Hepatocyte (in vitro differentiated cells): ENCODE measurements around the gene ITPR1. TPM values are rescaled to one million over a fixed set of nuclear protein-coding genes. Genes with fewer than 3 reads are reported as not detected.

Experiments used
- DNase-seq: peaks from one replicate; pipeline ENCODE4 v3.0.0-alpha.2; 2016; ENCODE audit warnings: low spot score
- H2AFZ ChIP-seq: fragments of 200-600 bp; sonication (generic); 2 replicates; pipeline ENCODE4 v1.6.0; 2016; ENCODE audit warnings: antibody characterized with exemption, mild to moderate bottlenecking
- H3K27ac ChIP-seq: fragments of 200-600 bp; sonication (generic); 2 replicates; pipeline ENCODE4 v1.5.1; 2016; ENCODE audit warnings: mild to moderate bottlenecking
- H3K27me3 ChIP-seq: fragments of 200-600 bp; sonication (generic); 2 replicates; pipeline ENCODE4 v1.6.1; 2016
- H3K36me3 ChIP-seq: fragments of 200-600 bp; sonication (generic); replicated peaks from 2 replicates; pipeline ENCODE4 v1.5.1; 2016; ENCODE audit warnings: low read depth; ENCODE audit not compliant: insufficient read depth
- H3K4me1 ChIP-seq: fragments of 200-600 bp; sonication (generic); 2 replicates; pipeline ENCODE4 v1.5.1; 2016; ENCODE audit warnings: mild to moderate bottlenecking, moderate library complexity; ENCODE audit not compliant: insufficient read depth
- H3K4me2 ChIP-seq: fragments of 200-600 bp; sonication (generic); 2 replicates; pipeline ENCODE4 v1.6.0; 2016
- H3K4me3 ChIP-seq: fragments of 200-600 bp; sonication (generic); 2 replicates; pipeline ENCODE4 v1.5.1; 2016; ENCODE audit warnings: mild to moderate bottlenecking
- H3K79me2 ChIP-seq: fragments of 200-600 bp; sonication (generic); 2 replicates; pipeline ENCODE4 v1.6.0; 2017; ENCODE audit warnings: mild to moderate bottlenecking
- H3K9me2 ChIP-seq: fragments of 200-600 bp; sonication (generic); replicated peaks from 2 replicates; pipeline ENCODE4 v1.6.0; 2017; ENCODE audit warnings: mild to moderate bottlenecking; ENCODE audit not compliant: insufficient read depth
- H3K9me3 ChIP-seq: fragments of 200-600 bp; sonication (generic); 2 replicates; pipeline ENCODE4 v1.5.1; 2016; ENCODE audit warnings: low read depth, mild to moderate bottlenecking
- H4K20me1 ChIP-seq: fragments of 200-600 bp; sonication (generic); 2 replicates; pipeline ENCODE4 v1.6.0; 2016; ENCODE audit warnings: mild to moderate bottlenecking; ENCODE audit not compliant: insufficient read depth, poor library complexity, severe bottlenecking
- EZH2 ChIP-seq: fragments of 200-600 bp; sonication (generic); IDR thresholded peaks from 2 replicates; pipeline ENCODE4 v1.6.1; 2016; ENCODE audit warnings: antibody characterized with exemption, mild to moderate bottlenecking, borderline replicate concordance
- EZH2phosphoT487 ChIP-seq: fragments of 200-600 bp; sonication (generic); IDR thresholded peaks from one replicate; pipeline ENCODE4 v1.6.1; 2018; ENCODE audit warnings: antibody characterized with exemption, mild to moderate bottlenecking, low read depth, moderate library complexity; ENCODE audit not compliant: unreplicated experiment, severe bottlenecking
- WGBS: methylation state at CpG from one replicate; pipeline ENCODE4 v1.1.6; 2016; ENCODE audit warnings: low lambda C conversion rate; ENCODE audit errors: missing lambda C conversion rate; 5-methylcytosine and 5-hydroxymethylcytosine counted together
- polyA plus RNA-seq: library from polyadenylated mRNA; unstranded; fragments of >200 nt; fragmentation: Nextera tagmentation; extraction: Ambion mirVana; gene quantifications from 2 replicates; pipeline ENCODE4 v1.2.1, GENCODE V29; 2016
- total RNA-seq: library from RNA; depleted of rRNA; stranded (reverse); fragments of >200 nt; gene quantifications from 2 replicates; pipeline ENCODE4 v1.2.3, GENCODE V29; 2014
- TF ChIP-seq, protein P1 (sequence below): fragments of 200-600 bp; sonication (generic); IDR thresholded peaks from 2 replicates; pipeline ENCODE4 v1.5.1; 2016; ENCODE audit warnings: antibody characterized with exemption, mild to moderate bottlenecking; ENCODE audit not compliant: poor library complexity

The ITPR1 gene
- total and polyA plus RNA-seq, 2 experiments from 2014 or later = 46.8 to 90.8 TPM

DNA sequence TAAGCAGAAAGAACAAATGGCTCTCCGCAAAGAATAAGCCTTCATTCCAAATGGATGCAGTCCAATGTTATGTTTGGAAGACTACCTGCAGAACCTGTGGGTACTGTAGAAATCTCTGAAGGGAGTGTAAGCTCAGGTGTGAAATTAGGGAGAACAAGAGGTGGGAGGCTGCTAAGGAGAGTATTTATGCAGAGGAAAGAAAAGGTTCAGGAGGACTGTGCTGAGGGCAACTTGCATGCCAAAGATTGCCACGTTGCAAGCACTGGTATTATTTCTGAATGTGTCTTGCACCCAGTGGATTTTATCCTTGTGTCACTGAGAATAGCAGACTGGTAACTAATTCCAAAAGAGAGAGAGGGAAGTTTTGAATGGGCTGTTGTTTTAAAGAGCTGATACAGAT lies 144.1 kb downstream of the ITPR1 start:
- no peak overlapping the region for H2AFZ ChIP-seq
- H3K36me3 ChIP-seq = no peaks in the 10 kb centered on the region
- no peak overlapping the region for H3K27ac ChIP-seq
- no peak for DNase-seq
- H3K9me3 ChIP-seq = no peaks in the 10 kb centered on the region
- no peaks in the 10 kb centered on the region for H3K79me2 ChIP-seq
- no peak overlapping the region for H3K4me2 ChIP-seq
- no peaks in the 10 kb centered on the region for H3K9me2 ChIP-seq
- TF ChIP-seq EZH2phosphoT487 (no peak), EZH2 (no peak)
- TF ChIP-seq, protein P1, sequence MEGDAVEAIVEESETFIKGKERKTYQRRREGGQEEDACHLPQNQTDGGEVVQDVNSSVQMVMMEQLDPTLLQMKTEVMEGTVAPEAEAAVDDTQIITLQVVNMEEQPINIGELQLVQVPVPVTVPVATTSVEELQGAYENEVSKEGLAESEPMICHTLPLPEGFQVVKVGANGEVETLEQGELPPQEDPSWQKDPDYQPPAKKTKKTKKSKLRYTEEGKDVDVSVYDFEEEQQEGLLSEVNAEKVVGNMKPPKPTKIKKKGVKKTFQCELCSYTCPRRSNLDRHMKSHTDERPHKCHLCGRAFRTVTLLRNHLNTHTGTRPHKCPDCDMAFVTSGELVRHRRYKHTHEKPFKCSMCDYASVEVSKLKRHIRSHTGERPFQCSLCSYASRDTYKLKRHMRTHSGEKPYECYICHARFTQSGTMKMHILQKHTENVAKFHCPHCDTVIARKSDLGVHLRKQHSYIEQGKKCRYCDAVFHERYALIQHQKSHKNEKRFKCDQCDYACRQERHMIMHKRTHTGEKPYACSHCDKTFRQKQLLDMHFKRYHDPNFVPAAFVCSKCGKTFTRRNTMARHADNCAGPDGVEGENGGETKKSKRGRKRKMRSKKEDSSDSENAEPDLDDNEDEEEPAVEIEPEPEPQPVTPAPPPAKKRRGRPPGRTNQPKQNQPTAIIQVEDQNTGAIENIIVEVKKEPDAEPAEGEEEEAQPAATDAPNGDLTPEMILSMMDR = no peak
- WGBS = 89% methylated on average over 2 of the region's 2 CpGs
- H4K20me1 ChIP-seq = no peaks in the 10 kb centered on the region
- no peaks in the 10 kb centered on the region for H3K4me1 ChIP-seq
- H3K27me3 ChIP-seq = no peaks in the 10 kb centered on the region
- H3K4me3 ChIP-seq = no peak overlapping the region

DNA sequence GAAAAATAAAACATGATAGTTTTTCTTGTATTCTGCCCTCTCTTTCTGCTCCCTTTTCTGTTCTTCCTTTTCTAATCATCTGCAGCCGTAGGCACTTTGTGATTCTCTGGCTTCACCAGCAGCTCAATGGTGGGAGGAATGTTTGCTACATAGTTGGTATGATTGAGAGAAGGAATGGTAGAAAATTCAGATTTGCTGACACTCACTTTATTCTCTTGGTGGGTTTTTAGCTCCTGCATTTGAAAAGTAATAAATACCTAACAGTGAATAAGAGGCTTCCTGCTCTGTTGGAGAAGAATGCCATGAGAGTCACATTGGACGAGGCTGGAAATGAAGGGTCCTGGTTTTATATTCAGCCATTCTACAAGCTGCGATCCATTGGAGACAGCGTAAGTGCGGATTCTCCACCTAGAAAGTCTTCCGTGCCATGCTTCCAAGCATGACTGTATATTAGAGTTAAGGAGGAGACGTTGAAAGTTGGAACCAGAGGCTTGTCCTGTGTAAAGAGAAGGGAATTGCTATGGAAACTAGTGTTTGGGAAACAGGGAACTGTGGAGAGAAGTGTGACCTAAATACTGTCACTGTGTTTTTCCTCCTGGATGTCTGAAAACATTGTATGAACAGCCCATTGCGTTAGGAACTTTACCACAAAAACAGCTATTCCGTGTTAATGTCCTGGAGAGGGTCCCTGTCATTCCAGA lies 148.9 kb downstream of the ITPR1 start:
- H4K20me1 ChIP-seq = no peaks in the 10 kb centered on the region
- TF ChIP-seq EZH2phosphoT487 = no peak
- no peak for TF ChIP-seq EZH2
- TF ChIP-seq, protein P1 = no peak
- no peaks in the 10 kb centered on the region for H3K9me3 ChIP-seq
- H2AFZ ChIP-seq = no peak overlapping the region
- no peaks in the 10 kb centered on the region for H3K79me2 ChIP-seq
- no peak overlapping the region for H3K4me2 ChIP-seq
- H3K27me3 ChIP-seq = no peaks in the 10 kb centered on the region
- no peaks in the 10 kb centered on the region for H3K9me2 ChIP-seq
- 94% methylated on average over 9 of the region's 9 CpGs for WGBS
- H3K4me3 ChIP-seq = no peak overlapping the region
- no peak for DNase-seq
- no peak overlapping the region for H3K27ac ChIP-seq
- H3K4me1 ChIP-seq = no peaks in the 10 kb centered on the region
- no peaks in the 10 kb centered on the region for H3K36me3 ChIP-seq

DNA sequence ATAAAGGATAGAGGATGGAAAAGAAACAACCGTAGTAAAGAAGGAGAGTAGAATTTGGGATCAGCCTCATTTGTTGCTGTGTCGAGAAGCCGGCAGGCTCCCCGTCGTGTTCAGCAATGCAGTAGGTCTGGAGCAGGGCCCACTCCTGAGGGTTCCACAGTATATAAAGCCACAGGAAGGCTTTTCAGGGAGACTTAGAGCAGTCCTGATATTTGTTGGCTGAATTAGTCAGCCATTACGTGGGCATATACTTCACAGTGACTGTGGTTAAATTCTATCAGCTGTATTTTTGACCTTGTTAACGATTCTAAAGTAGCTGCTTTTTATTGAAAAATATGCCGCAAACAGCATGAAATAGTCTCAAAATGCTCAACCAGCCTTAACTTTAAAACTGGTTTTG lies 149.5 kb downstream of the ITPR1 start:
- Histone ChIP-seq H3K9me3 (no peaks in the 10 kb centered on the region), H3K36me3 (no peaks in the 10 kb centered on the region), H3K27me3 (no peaks in the 10 kb centered on the region), H4K20me1 (no peaks in the 10 kb centered on the region), H3K9me2 (no peaks in the 10 kb centered on the region), H3K4me1 (no peaks in the 10 kb centered on the region), H2AFZ (no peak overlapping the region), H3K4me2 (no peak overlapping the region), H3K79me2 (no peaks in the 10 kb centered on the region), H3K4me3 (no peak overlapping the region), H3K27ac (no peak overlapping the region)
- TF ChIP-seq EZH2phosphoT487 (no peak), EZH2 (no peak)
- TF ChIP-seq, protein P1 = no peak
- DNase-seq = no peak
- WGBS = 94% methylated on average over 8 of the region's 8 CpGs
